Activated CD4-positive, alpha-beta T cell treated with anti-CD3 and anti-CD28 coated beads, Interleukin-2, amount 50 U/mL, for 48 hours (primary cell): ENCODE measurements around the gene MRPS5.

Experiments used
- DNase-seq, 2 experiments: peaks; one replicate each; pipeline ENCODE4 v3.0.0-alpha.2; 2020

MRPS5 gene

GRCh38 chr2:95059656-95060370 is 61.8 kb downstream of the MRPS5 start:
- peak in 1 of 2 experiments; percentile 1 for DNase-seq

- peak in 1 of 2 experiments; percentile 1 for DNase-seq
These were observed 62.5 kb downstream of the MRPS5 start for GRCh38 chr2:95058989-95059641.

- DNase-seq, result peak in 1 of 2 experiments; percentile 1
These were observed 63.1 kb downstream of the MRPS5 start for GRCh38 chr2:95058466-95058988.

GRCh38 chr2:95057535-95058370 is 63.9 kb downstream of the MRPS5 start:
- no peak for DNase-seq

GRCh38 chr2:95056461-95057459 is 64.8 kb downstream of the MRPS5 start:
- DNase-seq, result no peak

GRCh38 chr2:95056044-95056443 is 65.6 kb downstream of the MRPS5 start:
- no peak for DNase-seq

- no peak for DNase-seq
These were observed 66.3 kb downstream of the MRPS5 start for GRCh38 chr2:95055262-95055661.

GRCh38 chr2:95054016-95054415 is 67.6 kb downstream of the MRPS5 start:
- no peak for DNase-seq

- no peak for DNase-seq
These were observed 68.1 kb downstream of the MRPS5 start for GRCh38 chr2:95053543-95053942.

- DNase-seq, result no peak
These were observed 68.7 kb downstream of the MRPS5 start for GRCh38 chr2:95052804-95053479.

- no peak for DNase-seq
These were observed 69.3 kb downstream of the MRPS5 start for GRCh38 chr2:95052307-95052706.

GRCh38 chr2:95051626-95052025 is 70.0 kb downstream of the MRPS5 start:
- no peak for DNase-seq

GRCh38 chr2:95050385-95051300 is 71.0 kb downstream of the MRPS5 start:
- DNase-seq, result peak in 1 of 2 experiments; percentile 42

GRCh38 chr2:95049961-95050360 is 71.6 kb downstream of the MRPS5 start:
- no peak for DNase-seq

GRCh38 chr2:95049683-95049955 is 72.0 kb downstream of the MRPS5 start:
- no peak for DNase-seq

- no peak for DNase-seq
These were observed 72.6 kb downstream of the MRPS5 start for GRCh38 chr2:95048825-95049682.

- DNase-seq, result no peak
These were observed 73.7 kb downstream of the MRPS5 start for GRCh38 chr2:95047629-95048510.

GRCh38 chr2:95046371-95047112 is 75.1 kb downstream of the MRPS5 start:
- DNase-seq, result no peak
